GM15510 (cell line): ENCODE data around the gene MEGF10.

Source experiments
- POLR2A ChIP-seq: IDR thresholded peaks from 3 replicates; pipeline ENCODE4 v1.6.1; 2011; ENCODE audit warnings: borderline replicate concordance; ENCODE audit not compliant: insufficient read length; ENCODE audit errors: extremely low read depth

MEGF10 gene

DNA sequence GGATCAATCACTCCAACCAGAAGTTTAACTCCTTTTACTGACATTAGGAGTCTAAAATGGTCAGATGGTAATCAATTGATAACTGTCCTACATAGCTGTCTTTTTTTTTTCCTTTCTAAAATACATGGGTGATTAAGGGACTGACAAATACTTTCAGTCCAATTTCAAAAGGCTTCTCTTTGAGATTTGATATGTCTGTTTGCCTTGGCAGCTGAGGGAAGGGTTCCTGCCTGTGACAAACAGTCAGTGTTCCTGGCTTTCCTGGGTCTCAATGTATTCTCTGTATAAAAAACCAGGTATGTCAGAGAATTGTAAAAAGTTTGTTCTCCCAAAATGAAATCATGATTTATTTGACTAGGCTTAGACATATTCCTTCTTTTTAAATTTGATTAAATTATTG lies 84.5 kb downstream of the MEGF10 start:
- TF ChIP-seq POLR2A = no peak

- no peak for TF ChIP-seq POLR2A
These were observed 85.0 kb downstream of the MEGF10 start for GRCh38 chr5:127375544-127376091.

GRCh38 chr5:127377651-127378050 lies 87.1 kb downstream of the MEGF10 start:
- no peak for TF ChIP-seq POLR2A

- no peak for TF ChIP-seq POLR2A
These were observed 95.3 kb downstream of the MEGF10 start for GRCh38 chr5:127385936-127386335.

DNA sequence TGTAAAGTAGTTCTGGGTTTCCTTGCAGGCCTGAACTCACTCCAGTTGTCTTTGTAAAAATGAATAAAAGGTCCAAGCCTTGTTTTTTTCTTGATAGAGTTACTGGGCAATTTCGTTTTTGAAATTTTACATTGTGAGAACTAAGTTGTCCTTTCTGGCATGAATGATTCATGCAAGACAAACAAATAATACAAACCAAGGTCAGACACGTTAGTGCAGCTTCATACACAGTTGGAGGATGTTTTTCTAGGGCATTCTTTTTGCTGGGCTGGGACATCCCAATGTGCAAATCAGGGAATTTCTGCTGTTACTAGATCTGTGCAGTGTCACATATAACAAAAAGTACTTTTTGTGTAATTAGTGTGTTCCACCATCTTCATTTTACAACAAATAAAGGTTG lies 96.0 kb downstream of the MEGF10 start:
- no peak for TF ChIP-seq POLR2A

- TF ChIP-seq POLR2A = no peak
These were observed 99.0 kb downstream of the MEGF10 start for GRCh38 chr5:127389601-127390000.

DNA sequence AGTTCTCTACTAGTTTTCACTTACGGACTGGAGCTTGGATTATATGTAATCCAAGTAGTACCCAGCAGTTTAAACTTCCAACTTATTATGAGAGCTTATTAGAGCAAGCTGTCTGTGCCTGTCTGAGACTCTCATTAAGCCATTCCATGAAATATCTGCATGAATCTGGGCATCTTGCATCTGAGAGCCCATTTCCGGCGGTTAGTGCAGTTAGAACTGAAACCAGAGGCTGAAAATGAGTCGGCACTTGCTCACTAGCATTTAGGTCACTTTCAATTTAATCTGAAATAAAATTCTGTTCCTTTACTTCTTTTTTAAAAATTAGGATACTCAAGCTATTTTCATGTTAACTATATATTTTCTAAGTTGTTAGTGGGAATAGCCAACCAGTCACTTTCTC lies 102.2 kb downstream of the MEGF10 start:
- no peak for TF ChIP-seq POLR2A

DNA sequence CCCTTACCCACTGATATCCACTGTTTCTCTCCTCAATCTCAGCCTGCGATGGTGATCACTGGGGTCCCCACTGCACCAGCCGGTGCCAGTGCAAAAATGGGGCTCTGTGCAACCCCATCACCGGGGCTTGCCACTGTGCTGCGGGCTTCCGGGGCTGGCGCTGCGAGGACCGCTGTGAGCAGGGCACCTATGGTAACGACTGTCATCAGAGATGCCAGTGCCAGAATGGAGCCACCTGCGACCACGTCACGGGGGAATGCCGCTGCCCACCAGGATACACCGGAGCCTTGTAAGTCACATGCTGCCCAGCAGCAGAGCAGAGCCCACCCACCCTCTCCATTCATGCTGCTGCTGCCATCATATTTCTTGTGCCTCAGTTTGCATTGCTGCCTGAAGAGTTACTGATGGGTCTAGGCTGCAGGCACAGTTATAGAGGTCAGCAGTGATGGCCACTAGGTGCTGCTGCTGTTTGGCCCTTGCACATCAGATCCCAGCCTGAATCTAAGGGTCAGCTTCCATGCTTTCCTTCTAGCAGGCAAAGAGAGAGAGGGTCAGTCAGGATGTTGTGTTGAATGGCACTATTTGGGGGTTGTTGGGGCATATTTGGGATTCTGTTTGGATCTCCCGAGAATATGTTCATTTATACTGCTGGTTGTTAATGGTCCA lies 106.0 kb downstream of the MEGF10 start:
- no peak for TF ChIP-seq POLR2A

GRCh38 chr5:127398508-127398907 lies 107.9 kb downstream of the MEGF10 start:
- no peak for TF ChIP-seq POLR2A

- no peak for TF ChIP-seq POLR2A
These were observed 108.5 kb downstream of the MEGF10 start for GRCh38 chr5:127399068-127399467.

DNA sequence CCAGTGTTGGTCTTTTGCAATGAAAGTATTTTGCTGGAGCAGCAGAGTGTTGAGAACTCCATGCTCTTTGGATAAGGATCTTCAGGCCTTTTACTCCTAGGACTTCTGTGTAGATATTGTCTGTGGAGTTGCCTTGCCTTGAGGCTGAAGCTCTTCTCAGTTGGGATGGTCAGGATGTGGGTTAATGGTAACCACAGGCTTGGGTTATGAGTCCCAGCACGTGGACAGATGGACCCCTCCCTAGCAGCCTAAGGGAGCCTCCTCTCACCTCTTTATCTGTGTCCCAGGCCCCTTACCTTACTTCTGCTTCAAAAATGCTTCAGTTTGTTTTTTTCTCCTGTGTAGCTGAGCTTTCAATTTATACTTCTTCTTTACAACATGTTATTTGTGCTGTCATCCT lies 109.9 kb downstream of the MEGF10 start:
- TF ChIP-seq POLR2A = no peak

- TF ChIP-seq POLR2A = no peak
These were observed 110.5 kb downstream of the MEGF10 start for GRCh38 chr5:127400946-127401670.

DNA sequence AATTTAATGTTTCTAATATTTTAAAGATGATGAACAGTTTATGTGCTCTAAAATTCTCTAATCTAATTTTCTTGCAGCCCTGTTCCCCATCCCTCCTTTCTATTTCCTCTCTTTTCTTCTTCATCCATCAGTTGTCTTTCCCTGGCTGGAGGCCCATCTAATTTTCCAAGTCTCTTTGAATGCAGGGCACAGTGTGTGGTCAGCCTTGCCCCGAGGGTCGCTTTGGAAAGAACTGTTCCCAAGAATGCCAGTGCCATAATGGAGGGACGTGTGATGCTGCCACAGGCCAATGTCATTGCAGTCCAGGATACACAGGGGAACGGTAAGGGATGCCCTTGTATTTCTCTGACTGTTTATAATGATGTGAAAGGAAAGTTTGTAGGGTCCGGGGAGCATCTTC lies 111.8 kb downstream of the MEGF10 start:
- TF ChIP-seq POLR2A = no peak

- TF ChIP-seq POLR2A = no peak
These were observed 113.6 kb downstream of the MEGF10 start for GRCh38 chr5:127404190-127404589.

GRCh38 chr5:127406326-127407121 lies 115.9 kb downstream of the MEGF10 start:
- no peak for TF ChIP-seq POLR2A
